LNCaP clone FGC (cell line): ENCODE results near the gene BACH2.

Source experiments
- DNase-seq: peaks from one replicate; pipeline ENCODE4 v3.0.0-alpha.2; 2011; ENCODE audit warnings: low read depth
- H3K4me3 ChIP-seq: 2 replicates; pipeline ENCODE4 v1.5.1; 2011; ENCODE audit warnings: mild to moderate bottlenecking, low read depth, low read length, control low read depth
- TF ChIP-seq, protein P1 (sequence below): IDR thresholded peaks from 2 replicates; pipeline ENCODE4 v1.5.1; 2012; ENCODE audit warnings: mild to moderate bottlenecking; ENCODE audit not compliant: control insufficient read depth, insufficient read depth; ENCODE audit errors: extremely low read depth

BACH2 gene

DNA sequence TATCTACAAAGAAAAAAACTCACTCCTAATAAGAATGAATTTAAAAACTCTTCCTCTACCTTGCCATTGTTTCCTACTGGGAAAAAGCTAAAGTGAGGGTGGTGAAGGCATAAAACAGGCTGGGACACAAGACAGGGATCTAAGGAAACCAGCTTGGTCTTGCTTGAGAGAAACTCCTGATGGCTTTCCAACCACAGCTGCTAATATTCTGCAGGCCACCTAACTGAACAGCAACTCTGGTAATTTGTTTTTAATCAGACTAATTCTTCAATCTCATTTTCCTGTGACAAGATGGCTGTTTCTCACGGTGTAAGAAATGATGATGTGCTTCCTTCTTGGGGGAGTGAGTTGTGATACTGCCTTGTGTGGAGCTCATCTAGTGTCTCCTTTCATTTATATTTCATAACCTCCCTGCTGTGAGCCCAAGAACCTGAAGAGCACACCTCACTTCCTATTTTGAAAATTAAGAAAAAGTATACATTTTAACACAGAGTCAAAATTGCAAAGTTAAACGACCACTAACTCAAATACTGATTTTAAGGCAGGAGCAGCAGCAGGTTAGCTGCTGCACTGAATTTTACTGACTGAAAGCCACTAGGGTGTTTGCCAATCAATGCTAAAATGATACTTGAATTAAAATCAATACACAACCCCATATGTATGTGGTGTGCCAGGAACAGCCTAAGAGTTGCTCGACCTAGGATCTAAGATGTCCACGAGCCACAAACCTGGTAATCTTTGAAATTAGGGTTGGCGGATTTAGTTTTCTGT is 58.0 kb downstream of the BACH2 start:
- no peak overlapping the region for H3K4me3 ChIP-seq
- DNase-seq, result no peak
- TF ChIP-seq, protein P1, sequence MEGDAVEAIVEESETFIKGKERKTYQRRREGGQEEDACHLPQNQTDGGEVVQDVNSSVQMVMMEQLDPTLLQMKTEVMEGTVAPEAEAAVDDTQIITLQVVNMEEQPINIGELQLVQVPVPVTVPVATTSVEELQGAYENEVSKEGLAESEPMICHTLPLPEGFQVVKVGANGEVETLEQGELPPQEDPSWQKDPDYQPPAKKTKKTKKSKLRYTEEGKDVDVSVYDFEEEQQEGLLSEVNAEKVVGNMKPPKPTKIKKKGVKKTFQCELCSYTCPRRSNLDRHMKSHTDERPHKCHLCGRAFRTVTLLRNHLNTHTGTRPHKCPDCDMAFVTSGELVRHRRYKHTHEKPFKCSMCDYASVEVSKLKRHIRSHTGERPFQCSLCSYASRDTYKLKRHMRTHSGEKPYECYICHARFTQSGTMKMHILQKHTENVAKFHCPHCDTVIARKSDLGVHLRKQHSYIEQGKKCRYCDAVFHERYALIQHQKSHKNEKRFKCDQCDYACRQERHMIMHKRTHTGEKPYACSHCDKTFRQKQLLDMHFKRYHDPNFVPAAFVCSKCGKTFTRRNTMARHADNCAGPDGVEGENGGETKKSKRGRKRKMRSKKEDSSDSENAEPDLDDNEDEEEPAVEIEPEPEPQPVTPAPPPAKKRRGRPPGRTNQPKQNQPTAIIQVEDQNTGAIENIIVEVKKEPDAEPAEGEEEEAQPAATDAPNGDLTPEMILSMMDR, result no peak

GRCh38 chr6:90237350-90237990 is 59.2 kb downstream of the BACH2 start:
- DNase-seq, result no peak
- H3K4me3 ChIP-seq, result no peak overlapping the region
- TF ChIP-seq, protein P1, result no peak

GRCh38 chr6:90233994-90234393 is 62.6 kb downstream of the BACH2 start:
- H3K4me3 ChIP-seq, result no peak overlapping the region
- no peak for DNase-seq
- TF ChIP-seq, protein P1, result no peak

DNA sequence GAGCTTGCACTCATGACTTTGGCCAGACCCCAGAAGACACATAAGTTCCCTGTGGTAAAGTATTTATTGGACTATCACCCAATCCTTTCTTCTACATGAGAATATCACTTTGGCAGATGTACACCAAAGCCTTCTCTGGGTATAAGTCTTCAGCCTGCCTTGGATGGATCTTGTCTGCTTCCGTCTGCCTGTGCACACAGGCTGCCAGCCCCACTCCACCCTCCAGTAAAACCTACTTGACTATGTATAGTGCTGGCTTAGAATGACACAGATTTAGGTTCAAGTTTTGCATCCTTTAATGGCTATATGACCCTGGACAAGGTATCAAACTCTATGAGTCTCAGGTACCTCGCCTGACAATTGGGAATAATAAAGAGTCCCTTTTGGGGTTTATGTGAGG is 63.4 kb downstream of the BACH2 start:
- H3K4me3 ChIP-seq, result no peak overlapping the region
- DNase-seq, result no peak
- TF ChIP-seq, protein P1, result no peak

DNA sequence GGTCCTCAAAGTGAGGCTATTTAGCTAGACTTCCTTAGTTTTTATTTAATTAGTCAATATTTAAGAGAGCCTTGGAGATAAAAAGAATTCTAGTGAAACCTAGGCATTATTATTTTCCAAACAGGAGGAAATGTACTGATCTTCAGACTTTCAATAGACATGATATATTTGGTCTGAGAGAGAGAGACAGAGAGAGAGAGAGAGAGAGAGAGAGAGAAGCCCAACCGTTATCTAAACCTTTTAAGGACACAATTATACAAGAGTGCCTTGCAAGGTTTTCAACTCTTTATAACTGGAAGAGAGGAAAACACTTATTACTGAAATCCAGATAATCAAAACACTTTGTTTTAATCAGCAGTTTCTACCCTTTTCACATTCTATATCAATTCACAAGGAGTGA is 64.8 kb downstream of the BACH2 start:
- no peak for DNase-seq
- no peak overlapping the region for H3K4me3 ChIP-seq
- TF ChIP-seq, protein P1, result no peak

DNA sequence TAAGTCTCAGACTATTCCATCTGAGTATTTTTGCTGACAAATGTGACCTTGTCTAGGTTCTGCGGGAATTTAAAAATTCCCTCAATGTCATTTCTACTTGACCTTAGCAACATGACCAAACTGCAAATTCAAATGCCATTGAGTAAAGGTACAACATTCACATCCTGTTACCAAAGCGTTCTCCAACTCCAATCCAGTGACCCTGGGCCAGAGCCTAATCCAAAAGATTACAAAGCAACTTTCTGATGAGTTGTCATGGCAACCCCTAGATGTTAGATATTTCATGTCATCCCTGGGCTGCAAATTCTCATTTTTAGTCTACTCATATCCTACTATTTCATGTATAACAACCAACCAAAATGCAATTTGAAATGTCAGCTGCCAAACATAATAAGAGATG is 65.3 kb downstream of the BACH2 start:
- TF ChIP-seq, protein P1, result no peak
- no peak for DNase-seq
- no peak overlapping the region for H3K4me3 ChIP-seq
